IMR-90 (cell line): ENCODE measurements around the gene TMEM54. TPM values are rescaled to one million over a fixed set of nuclear protein-coding genes. Genes with fewer than 3 reads are reported as not detected.

Experiments used
- ATAC-seq: fragments of 200-7000 bp; cut with Tn5 transposase; 2 replicates; pipeline ENCODE4 v1.9.1; 2020; ENCODE audit warnings: low read depth, mild to moderate bottlenecking, moderate library complexity
- BruUV-seq: library from RNA; stranded (reverse); fragments of 400-500 nt; replicated peaks from 2 replicates; lab custom pipeline; 2021; lab: Mats Ljungman, UMichigan
- CTCF ChIA-PET: fragments of 300-600 bp; formaldehyde crosslinking; extraction: SDS; loops from one replicate; lab custom pipeline; 2021; ENCODE audit warnings: antibody characterized with exemption; lab: Yijun Ruan, JAX
- POLR2A ChIA-PET: fragments of 300-600 bp; sonication (Branson Sonifier 250); formaldehyde crosslinking; loops from one replicate; lab custom pipeline; 2022; ENCODE audit warnings: antibody characterized with exemption; ENCODE audit not compliant: unreplicated experiment; lab: Charles Lee
- DNase-seq: peaks from one replicate; pipeline ENCODE4 v3.0.0; 2013
- H2AFZ ChIP-seq: replicated peaks from 2 replicates; pipeline ENCODE3; 2013; ENCODE audit warnings: low read length, mild to moderate bottlenecking; ENCODE audit not compliant: poor library complexity
- H2AK5ac ChIP-seq: 2 replicates; pipeline ENCODE4 v1.6.1; 2013; ENCODE audit warnings: low read depth, low read length, inconsistent platforms
- H2AK9ac ChIP-seq: replicated peaks from 2 replicates; pipeline ENCODE3; 2013; ENCODE audit warnings: mild to moderate bottlenecking, low read depth, low read length, moderate library complexity; ENCODE audit not compliant: poor library complexity
- H2BK120ac ChIP-seq: 2 replicates; pipeline ENCODE4 v1.6.1; 2013; ENCODE audit warnings: low read depth, low read length, inconsistent platforms
- H2BK15ac ChIP-seq: 3 replicates; pipeline ENCODE4 v1.6.1; 2013; ENCODE audit warnings: low read depth, low read length, inconsistent platforms
- H2BK20ac ChIP-seq: 2 replicates; pipeline ENCODE4 v1.6.1; 2013; ENCODE audit warnings: low read depth, mild to moderate bottlenecking, inconsistent platforms, low read length, moderate library complexity
- H2BK5ac ChIP-seq: 2 replicates; pipeline ENCODE4 v1.6.1; 2013; ENCODE audit warnings: mild to moderate bottlenecking, low read depth, low read length, inconsistent platforms; ENCODE audit not compliant: poor library complexity, severe bottlenecking
- H3K14ac ChIP-seq: replicated peaks from 2 replicates; pipeline ENCODE4 v1.6.1; 2013; ENCODE audit warnings: low read depth, low read length, inconsistent platforms
- H3K18ac ChIP-seq: 2 replicates; pipeline ENCODE4 v1.6.1; 2013; ENCODE audit warnings: low read depth, low read length, control low read depth
- H3K23ac ChIP-seq: 2 replicates; pipeline ENCODE4 v1.6.1; 2013; ENCODE audit warnings: low read depth, low read length, inconsistent platforms
- H3K27ac ChIP-seq: 2 replicates; pipeline ENCODE4 v1.5.1; 2013; ENCODE audit warnings: mild to moderate bottlenecking, control low read depth, low read length; ENCODE audit not compliant: insufficient read depth
- H3K27me3 ChIP-seq: 2 replicates; pipeline ENCODE4 v1.6.1; 2013; ENCODE audit warnings: low read length; ENCODE audit not compliant: control insufficient read depth, insufficient read depth
- H3K36me3 ChIP-seq: 2 replicates; pipeline ENCODE4 v1.6.1; 2013; ENCODE audit warnings: low read length, mixed read lengths; ENCODE audit not compliant: control insufficient read depth, insufficient read depth
- H3K4ac ChIP-seq: 2 replicates; pipeline ENCODE4 v1.6.1; 2013; ENCODE audit warnings: low read depth, low read length, inconsistent platforms
- H3K4me1 ChIP-seq: 2 replicates; pipeline ENCODE4 v1.6.1; 2013; ENCODE audit warnings: low read length, mixed read lengths; ENCODE audit not compliant: control insufficient read depth, insufficient read depth
- H3K4me2 ChIP-seq: 2 replicates; pipeline ENCODE4 v1.6.1; 2013; ENCODE audit warnings: low read depth, mild to moderate bottlenecking, control low read depth, low read length, moderate library complexity
- H3K4me3 ChIP-seq: 2 replicates; pipeline ENCODE4 v1.5.1; 2013; ENCODE audit warnings: low read depth, mild to moderate bottlenecking, control low read depth, low read length, moderate library complexity; ENCODE audit not compliant: insufficient read depth
- H3K56ac ChIP-seq: 2 replicates; pipeline ENCODE4 v1.6.1; 2013; ENCODE audit warnings: low read length, inconsistent platforms; ENCODE audit not compliant: insufficient read depth; ENCODE audit errors: extremely low read depth
- H3K79me1 ChIP-seq, 2 experiments: 2 replicates each; pipeline ENCODE4 v1.6.1; 2013; ENCODE audit warnings: low read length in 2 of 2, inconsistent platforms in 1 of 2, low read depth in 1 of 2
- H3K9ac ChIP-seq: 2 replicates; pipeline ENCODE4 v1.6.1; 2013; ENCODE audit warnings: low read depth, low read length, control low read depth
- H3K9me1 ChIP-seq: 2 replicates; pipeline ENCODE4 v1.6.1; 2013; ENCODE audit warnings: low read length, inconsistent platforms; ENCODE audit not compliant: insufficient read depth
- H3K9me3 ChIP-seq: 2 replicates; pipeline ENCODE4 v1.6.1; 2013; ENCODE audit warnings: low read length; ENCODE audit not compliant: control insufficient read depth, insufficient read depth
- H4K20me1 ChIP-seq: 2 replicates; pipeline ENCODE4 v1.6.1; 2013; ENCODE audit warnings: low read length, inconsistent platforms; ENCODE audit not compliant: insufficient read depth
- H4K5ac ChIP-seq: 2 replicates; pipeline ENCODE4 v1.6.1; 2013; ENCODE audit warnings: mild to moderate bottlenecking, low read depth, low read length, control low read depth
- H4K8ac ChIP-seq, 2 experiments: 2 replicates each; pipeline ENCODE4 v1.6.1; 2013; ENCODE audit warnings: low read depth in 2 of 2, low read length in 2 of 2, control low read depth in 1 of 2, inconsistent platforms in 1 of 2
- H4K91ac ChIP-seq: 2 replicates; pipeline ENCODE4 v1.6.1; 2013; ENCODE audit warnings: low read depth, low read length, inconsistent platforms; ENCODE audit not compliant: insufficient read depth
- BHLHE40 ChIP-seq: fragments of 150-350 bp; IDR thresholded peaks from 2 replicates; pipeline ENCODE4 v1.6.1; 2016; ENCODE audit warnings: mild to moderate bottlenecking, low read depth, low read length
- MAFK ChIP-seq: IDR thresholded peaks from 2 replicates; pipeline ENCODE4 v1.6.1; 2012; ENCODE audit warnings: low read depth, low read length, improper control_type of control experiment
- MAZ ChIP-seq: IDR thresholded peaks from 2 replicates; pipeline ENCODE4 v1.6.1; 2012; ENCODE audit warnings: low read depth, mild to moderate bottlenecking, low read length, improper control_type of control experiment, moderate library complexity, borderline replicate concordance
- WGBS, 2 experiments: methylation state at CpG; one replicate each; pipeline versions ENCODE4 v1.1.5 to v1.1.7; 2013; ENCODE audit warnings: missing lambda C conversion rate in 2 of 2; ENCODE audit not compliant: insufficient read length in 1 of 2; ENCODE audit errors: extremely low coverage in 2 of 2; 5-methylcytosine and 5-hydroxymethylcytosine counted together
- dilution Hi-C: fragments of 300-500 bp; cut with HindIII; formaldehyde crosslinking; loops from one replicate; pipeline ENCODE4 v1.14.3; 2018; ENCODE audit warnings: low sequenced_read_pairs; ENCODE audit not compliant: unreplicated experiment
- in situ Hi-C: fragments of 300-500 bp; cut with MboI; formaldehyde crosslinking; loops from 3 replicates; pipeline ENCODE4 v1.14.3; 2019; ENCODE audit warnings: low sequenced_read_pairs, inconsistent platforms, mixed read lengths
- intact Hi-C: fragments of 100-400 bp; cut with micrococcal nuclease; formaldehyde crosslinking; loops from 2 replicates; pipeline ENCODE4 v1.10.0; 2022
- polyA plus RNA-seq, 3 experiments: library from polyadenylated mRNA; depleted of rRNA; stranded (reverse); fragments of >200 nt; gene quantifications; 2 replicates each; pipeline ENCODE4 v1.2.3, GENCODE V29; 2012; ENCODE audit warnings: low replicate concordance in 1 of 3
- total RNA-seq: library from RNA; depleted of rRNA; stranded (reverse); fragments of >200 nt; gene quantifications from 2 replicates; pipeline ENCODE4 v1.2.3, GENCODE V29; 2012
- TF ChIP-seq, protein P1 (sequence below): conservative IDR thresholded peaks from 2 replicates; pipeline ENCODE4 v1.5.1; 2012; ENCODE audit warnings: mild to moderate bottlenecking, low read depth, low read length, improper control_type of control experiment

The TMEM54 gene
- total and polyA plus RNA-seq, 2 of the 4 experiments (the other 2 are of a cell fraction) = 25.5 to 75.2 TPM

DNA sequence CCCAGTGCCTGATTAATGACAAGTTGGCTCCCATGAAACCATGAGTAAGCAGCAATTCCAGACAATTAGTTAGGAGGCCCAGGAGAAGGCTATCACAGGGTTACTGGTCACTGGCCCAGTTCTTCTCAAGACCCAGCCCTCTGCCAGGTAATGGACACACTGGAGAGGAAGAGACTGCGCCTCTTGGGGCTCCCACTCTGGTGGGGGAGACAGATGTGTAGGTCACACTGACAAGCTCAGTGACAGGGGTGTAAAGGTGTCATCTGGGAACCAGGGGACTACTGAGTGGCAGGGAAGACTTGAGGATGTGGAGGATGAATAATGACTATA lies 10.0 kb downstream of the TMEM54 start:
- in situ Hi-C loops = no loop called here

More for the DNA sequence above, 10.0 kb downstream of the TMEM54 start:
- H3K9ac ChIP-seq = no peak overlapping the region
- DNase-seq = no peak
- no peak overlapping the region for H4K5ac ChIP-seq
- no peak overlapping the region for H4K91ac ChIP-seq
- H3K9me1 ChIP-seq = peaks cover 4% of the 10 kb centered on the region; the same call in 1 of the 2 replicates
- no peak overlapping the region for H3K14ac ChIP-seq
- H3K23ac ChIP-seq = no peak overlapping the region; the same call in 1 of the 2 replicates
- no peak overlapping the region for H3K27ac ChIP-seq
- H3K4ac ChIP-seq = no peak overlapping the region
- TF ChIP-seq MAZ (no peak), BHLHE40 (no peak), MAFK (no peak)
- TF ChIP-seq, protein P1, sequence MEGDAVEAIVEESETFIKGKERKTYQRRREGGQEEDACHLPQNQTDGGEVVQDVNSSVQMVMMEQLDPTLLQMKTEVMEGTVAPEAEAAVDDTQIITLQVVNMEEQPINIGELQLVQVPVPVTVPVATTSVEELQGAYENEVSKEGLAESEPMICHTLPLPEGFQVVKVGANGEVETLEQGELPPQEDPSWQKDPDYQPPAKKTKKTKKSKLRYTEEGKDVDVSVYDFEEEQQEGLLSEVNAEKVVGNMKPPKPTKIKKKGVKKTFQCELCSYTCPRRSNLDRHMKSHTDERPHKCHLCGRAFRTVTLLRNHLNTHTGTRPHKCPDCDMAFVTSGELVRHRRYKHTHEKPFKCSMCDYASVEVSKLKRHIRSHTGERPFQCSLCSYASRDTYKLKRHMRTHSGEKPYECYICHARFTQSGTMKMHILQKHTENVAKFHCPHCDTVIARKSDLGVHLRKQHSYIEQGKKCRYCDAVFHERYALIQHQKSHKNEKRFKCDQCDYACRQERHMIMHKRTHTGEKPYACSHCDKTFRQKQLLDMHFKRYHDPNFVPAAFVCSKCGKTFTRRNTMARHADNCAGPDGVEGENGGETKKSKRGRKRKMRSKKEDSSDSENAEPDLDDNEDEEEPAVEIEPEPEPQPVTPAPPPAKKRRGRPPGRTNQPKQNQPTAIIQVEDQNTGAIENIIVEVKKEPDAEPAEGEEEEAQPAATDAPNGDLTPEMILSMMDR = no peak
- H4K20me1 ChIP-seq = peaks cover 3% of the 10 kb centered on the region; the same call in 1 of the 2 replicates
- H2BK120ac ChIP-seq = no peak overlapping the region
- no peak overlapping the region for H2AFZ ChIP-seq
- H2BK5ac ChIP-seq = no peak overlapping the region
- H2BK15ac ChIP-seq = no peak overlapping the region
- no peaks in the 10 kb centered on the region for H3K79me1 ChIP-seq
- no peak for ATAC-seq
- dilution Hi-C loops = no loop called here
- H2BK20ac ChIP-seq = no peak overlapping the region
- peaks cover 2% of the 10 kb centered on the region; the same call in 1 of the 2 replicates for H3K9me3 ChIP-seq
- no peak overlapping the region for H2AK5ac ChIP-seq
- H3K36me3 ChIP-seq = no peaks in the 10 kb centered on the region; the same call in 1 of the 2 replicates
- WGBS, 2 experiments = no CpG with 5 or more reads among the region's 1 CpG
- ChIA-PET POLR2A (no interaction called here), CTCF (interaction anchor here (1.6 kb wide), 1 partner anchor 15 kb away, joined by 4 read pairs; no protein-coding TSS in a partner anchor)
- H3K56ac ChIP-seq = no peak overlapping the region
- intact Hi-C loops = no loop called here
- no peak overlapping the region for H4K8ac ChIP-seq
- H3K4me3 ChIP-seq = no peak overlapping the region
- no TSS peak for BruUV-seq
- peaks cover 45% of the 10 kb centered on the region for H3K27me3 ChIP-seq
- H2AK9ac ChIP-seq = no peak overlapping the region
- H3K4me2 ChIP-seq = no peak overlapping the region
- no peak overlapping the region for H3K18ac ChIP-seq
- no peaks in the 10 kb centered on the region; the same call in 1 of the 2 replicates for H3K4me1 ChIP-seq
